Measurements from ENCODE around the gene ZSWIM6.

The ZSWIM6 gene

DNA sequence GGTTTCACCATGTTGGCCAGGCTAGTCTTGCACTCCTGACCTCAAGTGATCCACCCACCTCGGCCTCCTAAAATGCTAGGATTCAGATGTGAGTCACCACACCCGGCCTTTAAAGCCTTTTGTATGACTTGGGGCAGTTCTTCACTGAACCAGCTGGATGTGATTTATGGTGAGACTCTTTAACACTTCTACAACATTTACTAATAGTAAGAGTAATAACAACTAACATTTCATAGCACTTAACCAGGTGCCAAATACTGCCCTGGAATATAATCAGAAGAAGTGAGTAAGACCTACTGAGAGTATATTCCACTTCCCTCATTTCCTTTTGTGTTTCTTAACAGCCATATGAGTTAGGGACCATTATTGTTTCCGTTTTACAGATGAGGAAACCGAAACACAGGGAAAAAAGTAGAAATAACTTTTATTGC lies 10.0 kb downstream of the ZSWIM6 start:
- ChIA-PET CTCF (no interaction called here), POLR2A (no interaction called here)
- DNase-seq (ENCODE audit: extremely low spot score): no peak
- TF ChIP-seq FOXK2 (IDR thresholded peaks at IDR 0.05): no peak
- TF ChIP-seq NFRKB (IDR thresholded peaks at IDR 0.05): no peak
- no peak for TF ChIP-seq HDGF (IDR thresholded peaks at IDR 0.05; ENCODE audit: borderline replicate concordance)
- no peak for TF ChIP-seq ARNT (IDR thresholded peaks at IDR 0.05)
- TF ChIP-seq ZNF384 (IDR thresholded peaks at IDR 0.05): no peak
- peak; percentile 22; the same call in 1 of the 2 replicates for TF ChIP-seq PKNOX1 (IDR thresholded peaks at IDR 0.05)

GRCh38 chr5:61344187-61344944 lies 12.3 kb downstream of the ZSWIM6 start:
- TF ChIP-seq FOXM1 (IDR thresholded peaks at IDR 0.05; ENCODE audit: borderline replicate concordance): no peak
- no peak for TF ChIP-seq NFRKB (IDR thresholded peaks at IDR 0.05)
- TF ChIP-seq CTBP1 (IDR thresholded peaks at IDR 0.05; ENCODE audit: borderline replicate concordance): no peak
- ChIA-PET CTCF (interaction anchor here (0.6 kb wide), 1 partner anchor 316 kb away, joined by 3 read pairs; no protein-coding TSS in a partner anchor), POLR2A (interaction anchor here (1.1 kb wide), 1 partner anchor 13 kb away, joined by 4 read pairs; the partner anchor contains the start of gene ZSWIM6)
- no peak for DNase-seq (ENCODE audit: extremely low spot score)

- CTCF ChIA-PET: interaction anchor here (0.5 to 0.8 kb wide), 2 partner anchors 9 to 42 kb away, joined by 3 read pairs; no protein-coding TSS in a partner anchor
- TF ChIP-seq HDGF (IDR thresholded peaks at IDR 0.05; ENCODE audit: borderline replicate concordance): no peak
- no peak for TF ChIP-seq CTBP1 (IDR thresholded peaks at IDR 0.05; ENCODE audit: borderline replicate concordance)
- no peak for TF ChIP-seq TARDBP (IDR thresholded peaks at IDR 0.05)
- no peak for TF ChIP-seq ELF4 (IDR thresholded peaks at IDR 0.05)
- TF ChIP-seq ARNT (IDR thresholded peaks at IDR 0.05): no peak
- TF ChIP-seq FOXK2 (IDR thresholded peaks at IDR 0.05): no peak
- POLR2A ChIA-PET: no interaction called here
- no peak for DNase-seq (ENCODE audit: extremely low spot score)
These were observed 14.5 kb downstream of the ZSWIM6 start for GRCh38 chr5:61346511-61346910.

GRCh38 chr5:61347080-61347479 lies 15.0 kb downstream of the ZSWIM6 start:
- POLR2A ChIA-PET: no interaction called here
- DNase-seq (ENCODE audit: extremely low spot score): no peak
- no peak for TF ChIP-seq PKNOX1 (IDR thresholded peaks at IDR 0.05)
- no peak for TF ChIP-seq ZNF384 (IDR thresholded peaks at IDR 0.05)
- TF ChIP-seq ELF4 (IDR thresholded peaks at IDR 0.05): no peak
- no peak for TF ChIP-seq SP1 (IDR thresholded peaks at IDR 0.05)
- no peak for TF ChIP-seq SUZ12 (IDR thresholded peaks at IDR 0.05)
- no peak for TF ChIP-seq BHLHE40 (IDR thresholded peaks at IDR 0.05; ENCODE audit: borderline replicate concordance)
- no peak for TF ChIP-seq L3MBTL2 (conservative IDR thresholded peaks at IDR 0.05)
- TF ChIP-seq LEF1 (IDR thresholded peaks at IDR 0.05; ENCODE audit: borderline replicate concordance): no peak
- no peak for TF ChIP-seq ARNT (IDR thresholded peaks at IDR 0.05)
- no peak for TF ChIP-seq FOXM1 (IDR thresholded peaks at IDR 0.05; ENCODE audit: borderline replicate concordance)
- TF ChIP-seq NFRKB (IDR thresholded peaks at IDR 0.05): no peak
- TF ChIP-seq FOXK2 (IDR thresholded peaks at IDR 0.05): no peak
- no peak for TF ChIP-seq TARDBP (IDR thresholded peaks at IDR 0.05)
- no peak for TF ChIP-seq HDGF (IDR thresholded peaks at IDR 0.05; ENCODE audit: borderline replicate concordance)
- TF ChIP-seq FOXA1 (IDR thresholded peaks at IDR 0.05): no peak
- no peak for TF ChIP-seq CTBP1 (IDR thresholded peaks at IDR 0.05; ENCODE audit: borderline replicate concordance)
- CTCF ChIA-PET: interaction anchor here (0.5 to 0.8 kb wide), 2 partner anchors 9 to 43 kb away, joined by 3 read pairs; no protein-coding TSS in a partner anchor

GRCh38 chr5:61348447-61348846 lies 16.4 kb downstream of the ZSWIM6 start:
- DNase-seq (ENCODE audit: extremely low spot score): no peak
- ChIA-PET POLR2A (no interaction called here), CTCF (interaction anchor here (0.8 kb wide), 1 partner anchor 14 kb away, joined by 3 read pairs; no protein-coding TSS in a partner anchor)
- TF ChIP-seq ELF4 (IDR thresholded peaks at IDR 0.05) (no peak), FOXM1 (IDR thresholded peaks at IDR 0.05; ENCODE audit: borderline replicate concordance) (no peak), FOXA1 (IDR thresholded peaks at IDR 0.05) (no peak), ZNF384 (IDR thresholded peaks at IDR 0.05) (no peak), SP1 (IDR thresholded peaks at IDR 0.05) (no peak), HDGF (IDR thresholded peaks at IDR 0.05; ENCODE audit: borderline replicate concordance) (no peak), FOXK2 (IDR thresholded peaks at IDR 0.05) (no peak), SUZ12 (IDR thresholded peaks at IDR 0.05) (no peak), BHLHE40 (IDR thresholded peaks at IDR 0.05; ENCODE audit: borderline replicate concordance) (no peak), CTBP1 (IDR thresholded peaks at IDR 0.05; ENCODE audit: borderline replicate concordance) (no peak), ARNT (IDR thresholded peaks at IDR 0.05) (no peak), NFRKB (IDR thresholded peaks at IDR 0.05) (no peak), L3MBTL2 (conservative IDR thresholded peaks at IDR 0.05) (no peak), TARDBP (IDR thresholded peaks at IDR 0.05) (no peak), PKNOX1 (IDR thresholded peaks at IDR 0.05) (no peak), LEF1 (IDR thresholded peaks at IDR 0.05; ENCODE audit: borderline replicate concordance) (no peak)

DNA sequence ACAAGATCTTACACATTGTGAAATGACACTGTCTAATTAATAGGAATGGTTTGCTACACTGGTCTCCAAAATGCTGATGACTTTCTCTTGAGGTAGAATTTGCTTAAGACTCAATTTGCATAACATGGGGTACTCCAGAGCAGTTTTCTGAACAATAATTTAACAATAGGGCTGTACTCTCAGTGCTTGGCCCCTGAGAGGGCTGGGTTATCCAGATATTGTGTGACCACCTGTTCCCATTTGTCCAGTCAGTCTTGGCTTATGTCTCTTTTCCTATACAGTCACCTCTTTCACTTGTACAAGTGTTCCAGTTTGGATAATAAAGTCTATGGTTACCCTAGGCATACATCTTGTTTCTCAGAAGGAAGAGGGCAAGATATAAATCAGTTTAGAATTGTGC lies 17.9 kb downstream of the ZSWIM6 start:
- CTCF ChIA-PET: no interaction called here
- POLR2A ChIA-PET: no interaction called here
- DNase-seq (ENCODE audit: extremely low spot score): no peak
- TF ChIP-seq SUZ12 (IDR thresholded peaks at IDR 0.05) (no peak), L3MBTL2 (conservative IDR thresholded peaks at IDR 0.05) (no peak), HDGF (IDR thresholded peaks at IDR 0.05; ENCODE audit: borderline replicate concordance) (no peak), ELF4 (IDR thresholded peaks at IDR 0.05) (no peak), FOXK2 (IDR thresholded peaks at IDR 0.05) (no peak), ARNT (IDR thresholded peaks at IDR 0.05) (no peak), ZNF384 (IDR thresholded peaks at IDR 0.05) (no peak), CTBP1 (IDR thresholded peaks at IDR 0.05; ENCODE audit: borderline replicate concordance) (no peak), PKNOX1 (IDR thresholded peaks at IDR 0.05) (no peak), SP1 (IDR thresholded peaks at IDR 0.05) (no peak), NFRKB (IDR thresholded peaks at IDR 0.05) (no peak), FOXM1 (IDR thresholded peaks at IDR 0.05; ENCODE audit: borderline replicate concordance) (no peak), FOXA1 (IDR thresholded peaks at IDR 0.05) (no peak), LEF1 (IDR thresholded peaks at IDR 0.05; ENCODE audit: borderline replicate concordance) (no peak), TARDBP (IDR thresholded peaks at IDR 0.05) (no peak)
